Tongue (tissue), 2 donors: ENCODE results near the gene PDF. TPM values are rescaled to one million over a fixed set of nuclear protein-coding genes. Genes with fewer than 3 reads are reported as not detected.

Experiments
- DNase-seq: peaks from one replicate; pipeline ENCODE4 v3.0.0-alpha.2; 2015
- total RNA-seq: library from RNA; depleted of rRNA; stranded (reverse); fragments of >200 nt; gene quantifications from one replicate; pipeline ENCODE4 v1.2.3, GENCODE V29; 2014

Gene PDF
- total RNA-seq, 1 donor from 2014 or later = 12.0 TPM

DNA sequence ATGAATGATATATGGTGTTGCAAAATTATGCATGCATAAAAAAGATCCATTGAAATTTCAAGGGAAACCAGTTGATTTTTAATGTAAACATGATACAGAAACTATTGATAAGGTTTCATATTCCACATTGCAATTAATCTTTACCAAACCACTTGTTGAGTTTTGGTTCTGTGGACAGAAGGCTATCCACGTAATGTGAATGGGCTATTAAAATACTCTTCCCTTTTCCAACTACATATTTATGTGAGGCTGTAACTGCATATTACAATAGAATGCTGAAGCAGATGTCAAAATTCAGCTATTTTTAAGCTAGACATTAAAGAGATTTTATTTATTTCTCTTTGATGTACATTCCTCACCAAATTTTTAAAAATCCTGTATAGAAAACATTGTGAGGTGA lies 53.0 kb downstream of the PDF start:
- DNase-seq = no peak

Other genes with a start within 250 kb of the PDF start
- 2.3 TPM for gene HAS3, start 224.9 kb downstream of the PDF start, total RNA-seq
- 82.4 TPM for gene CHTF8, start 198.0 kb downstream of the PDF start, total RNA-seq
- 15.1 TPM for gene UTP4, start 197.9 kb downstream of the PDF start, total RNA-seq
- 63.9 TPM for gene SNTB2, start 143.4 kb downstream of the PDF start, total RNA-seq
- gene VPS4A, start 19.2 kb downstream of the PDF start, total RNA-seq = 25.2 TPM
- 41.7 TPM for gene COG8, start 9.0 kb upstream of the PDF start, total RNA-seq
- 14.7 TPM for gene NIP7, start 9.2 kb upstream of the PDF start, total RNA-seq
- not detected for gene TMED6, start 21.2 kb upstream of the PDF start, total RNA-seq
- gene TERF2, start 55.4 kb upstream of the PDF start, total RNA-seq = 18.7 TPM
- gene CYB5B, start 94.0 kb upstream of the PDF start, total RNA-seq = 47.9 TPM
- 45.6 TPM for gene NFAT5, start 235.4 kb upstream of the PDF start, total RNA-seq